ENCODE results near the gene ZNF649. TPM values are rescaled to one million over a fixed set of nuclear protein-coding genes. Genes with fewer than 3 reads are reported as not detected.
A peak's percentile ranks its signal among the peaks of the same experiment; 100 is the strongest.

ZNF649 gene
- total and polyA plus RNA-seq, 2 of the 4 experiments (the other 2 are of a cell fraction) = 1.9 to 10.4 TPM

GRCh38 chr19:51926426-51926783 is 21.6 kb upstream of the ZNF649 start:
- Histone ChIP-seq H4K91ac (ENCODE audit: insufficient read depth, low read depth, low read length) (no peak overlapping the region), H2BK120ac (ENCODE audit: low read depth, low read length) (no peak overlapping the region), H3K9me1 (ENCODE audit: insufficient read depth, low read length) (no peaks in the 10 kb centered on the region), H3K36me3 (ENCODE audit: control insufficient read depth, insufficient read depth, low read length) (0 out of 2 replicates have a peak, but pooled peaks cover 2% of the 10 kb centered on the region), H2BK15ac (ENCODE audit: low read depth, low read length) (no peak overlapping the region), H3K27me3 (ENCODE audit: control insufficient read depth, insufficient read depth, low read length) (no peaks in the 10 kb centered on the region), H3K79me1 (ENCODE audit: low read depth in 1 of 2, low read length in 2 of 2) (peaks cover 10 to 14% of the 10 kb centered on the region in 2 experiments), H4K20me1 (ENCODE audit: insufficient read depth, low read length) (no peaks in the 10 kb centered on the region), H3K4ac (ENCODE audit: low read depth, low read length) (peak overlapping the region; percentile 17; the same call in 1 of the 2 replicates), H3K9me3 (ENCODE audit: control insufficient read depth, insufficient read depth, low read length) (peaks cover 18% of the 10 kb centered on the region), H3K27ac (ENCODE audit: insufficient read depth, low read length) (no peak overlapping the region), H4K5ac (ENCODE audit: low read depth, low read length) (peak overlapping the region; percentile 92), H3K4me1 (ENCODE audit: control insufficient read depth, insufficient read depth, low read length) (no peaks in the 10 kb centered on the region), H3K56ac (ENCODE audit: extremely low read depth, insufficient read depth, low read length) (no peak overlapping the region), H3K4me2 (ENCODE audit: low read depth, low read length) (peak overlapping the region; percentile 85), H3K14ac (replicated peaks; ENCODE audit: low read depth, low read length) (no peak overlapping the region), H2AK9ac (replicated peaks; ENCODE audit: low read depth, low read length, poor library complexity) (peak overlapping the region; percentile 4), H3K4me3 (ENCODE audit: insufficient read depth, low read depth, low read length) (peak overlapping the region; percentile 76), H2AFZ (replicated peaks; ENCODE audit: low read length, poor library complexity) (peak overlapping the region; percentile 94), H3K23ac (ENCODE audit: low read depth, low read length) (no peak overlapping the region), H2AK5ac (ENCODE audit: low read depth, low read length) (no peak overlapping the region), H4K8ac (ENCODE audit: low read depth in 2 of 2, low read length in 2 of 2) (peak overlapping the region; percentile 50 to 92; a peak in 2 of 4 replicates), H3K18ac (ENCODE audit: low read depth, low read length) (no peak overlapping the region), H3K9ac (ENCODE audit: low read depth, low read length) (no peak overlapping the region; the same call in 1 of the 2 replicates), H2BK5ac (ENCODE audit: low read depth, low read length, poor library complexity, severe bottlenecking) (no peak overlapping the region), H2BK20ac (ENCODE audit: low read depth, low read length) (no peak overlapping the region)
- 10% methylated on average over 4 of the region's 11 CpGs; no CpG with 5 or more reads in 1 of the 2 experiments for WGBS, 2 experiments (ENCODE audit: extremely low coverage in 2 of 2, insufficient read length in 1 of 2)
- intact Hi-C loops (cut with micrococcal nuclease) (loop anchor here (10.0 kb wide), 1 partner anchor 308 kb away; no protein-coding TSS in a partner anchor), in situ Hi-C loops (cut with MboI; ENCODE audit: low sequenced_read_pairs) (no loop called here), dilution Hi-C loops (cut with HindIII; ENCODE audit: low sequenced_read_pairs, unreplicated experiment) (no loop called here)
- no peak for TF ChIP-seq MAFK (IDR thresholded peaks at IDR 0.05; ENCODE audit: low read depth, low read length)
- TF ChIP-seq FOS (IDR thresholded peaks at IDR 0.05; ENCODE audit: low read depth, low read length) = no peak
- peak; percentile 2; the same call in 1 of the 2 replicates for TF ChIP-seq CEBPB (IDR thresholded peaks at IDR 0.05; ENCODE audit: low read depth, low read length)
- no peak for TF ChIP-seq SMC3 (IDR thresholded peaks at IDR 0.05; ENCODE audit: low read depth, low read length)
- 0 out of 2 replicates have a peak, but pooled peaks have one; percentile 9 for TF ChIP-seq MXI1 (IDR thresholded peaks at IDR 0.05; ENCODE audit: borderline replicate concordance, low read depth, low read length)
- TF ChIP-seq POLR2A (IDR thresholded peaks at IDR 0.05; ENCODE audit: low read depth, low read length) = no peak
- no peak for TF ChIP-seq USF2 (IDR thresholded peaks at IDR 0.05; ENCODE audit: low read depth, low read length)
- no peak for TF ChIP-seq RAD21 (IDR thresholded peaks at IDR 0.05; ENCODE audit: low read length)
- TF ChIP-seq RCOR1 (IDR thresholded peaks at IDR 0.05; ENCODE audit: insufficient replicate concordance, low read length) = no peak
- no TSS peak for BruUV-seq (replicated peaks)
- POLR2A ChIA-PET (ENCODE audit: unreplicated experiment) = no interaction called here
- DNase-seq = no peak
- no peak for ATAC-seq (ENCODE audit: low read depth)
- CTCF ChIA-PET = no interaction called here

Measured in IMR-90 (cell line).